ENCODE data around the gene PIGL.
"Not testable (repeated sequence)": the region's sequence is repeated elsewhere in the genome, so short reads cannot be mapped to it uniquely, and the experiment has no call there.

Gene PIGL

DNA sequence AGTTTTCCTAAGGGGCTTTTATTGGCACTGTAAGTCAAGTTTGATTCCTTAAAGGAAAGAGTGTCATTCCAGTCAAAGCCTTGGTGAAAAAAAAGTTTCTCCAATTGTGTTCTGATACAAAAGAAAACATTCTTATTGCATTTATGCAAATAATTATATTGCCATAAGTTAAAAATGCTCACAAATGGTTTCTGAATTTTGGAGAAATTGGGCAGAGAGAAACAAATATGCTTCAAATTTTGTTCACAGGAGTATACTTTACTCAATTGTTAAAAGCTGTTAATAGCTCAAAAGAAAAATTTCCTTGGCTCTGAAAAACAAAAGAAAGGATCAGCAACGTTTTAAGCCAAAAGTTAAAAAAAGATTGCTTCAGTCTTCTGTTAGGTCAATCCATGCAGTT, 60.2 kb downstream of the PIGL start:
- DNase-seq, result no peak

DNA sequence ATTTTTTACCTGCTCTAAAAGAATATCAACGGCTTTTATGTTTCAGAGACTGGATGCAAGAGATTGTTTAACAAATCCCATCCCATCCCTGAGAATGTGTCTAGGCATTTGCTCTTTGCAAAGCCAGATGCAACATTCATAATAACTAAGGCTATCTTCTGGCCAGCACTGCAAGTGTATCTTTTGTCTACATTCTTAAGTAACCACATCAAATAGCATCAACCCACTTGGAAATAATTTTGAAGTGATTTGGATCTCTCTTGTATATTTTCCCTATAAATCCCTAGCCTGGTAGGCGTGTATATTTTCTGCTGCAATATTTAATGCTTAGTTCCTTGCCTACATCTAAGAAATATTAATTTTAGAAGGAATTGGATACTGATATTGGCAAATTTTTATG, 64.3 kb downstream of the PIGL start:
- no peak for DNase-seq

DNA sequence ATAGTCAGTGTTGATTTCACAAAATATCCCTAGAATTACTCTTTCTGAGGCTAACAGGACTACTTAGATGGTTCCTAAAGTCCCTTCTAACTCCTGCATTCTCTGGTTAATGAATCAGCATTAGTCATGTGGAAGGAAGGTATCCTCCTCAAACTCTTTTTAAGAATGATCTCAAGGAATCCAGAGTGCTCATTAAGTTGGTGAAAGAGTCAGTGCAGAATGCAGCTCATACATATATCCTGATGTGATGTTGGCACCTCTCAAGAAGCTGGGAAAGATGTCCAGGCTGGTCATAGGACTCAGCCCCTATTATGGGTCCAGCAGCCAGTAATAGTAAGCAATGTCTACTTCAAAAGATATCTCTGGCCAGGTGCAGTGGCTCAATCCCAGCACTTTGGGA, 65.5 kb downstream of the PIGL start:
- no peak for DNase-seq

DNA sequence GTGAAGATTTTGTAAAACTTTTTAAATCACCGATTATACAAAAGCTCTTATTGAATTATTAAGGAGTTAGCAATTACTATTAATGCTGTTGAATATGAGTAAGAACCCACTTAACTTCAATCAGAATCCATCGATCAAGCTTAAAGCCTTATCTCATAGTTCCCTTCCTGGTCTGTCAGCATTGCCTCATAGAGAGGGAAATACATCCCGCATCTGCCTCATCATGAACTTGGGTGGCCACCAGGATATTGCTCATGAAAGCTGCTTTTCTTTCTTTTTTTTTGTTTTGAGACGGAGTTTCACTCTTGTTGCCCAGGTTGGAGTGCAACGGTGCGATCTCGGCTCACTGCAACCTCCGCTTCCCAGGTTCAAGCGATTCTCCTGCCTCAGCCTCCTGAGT, 66.7 kb downstream of the PIGL start:
- no peak for DNase-seq

DNA sequence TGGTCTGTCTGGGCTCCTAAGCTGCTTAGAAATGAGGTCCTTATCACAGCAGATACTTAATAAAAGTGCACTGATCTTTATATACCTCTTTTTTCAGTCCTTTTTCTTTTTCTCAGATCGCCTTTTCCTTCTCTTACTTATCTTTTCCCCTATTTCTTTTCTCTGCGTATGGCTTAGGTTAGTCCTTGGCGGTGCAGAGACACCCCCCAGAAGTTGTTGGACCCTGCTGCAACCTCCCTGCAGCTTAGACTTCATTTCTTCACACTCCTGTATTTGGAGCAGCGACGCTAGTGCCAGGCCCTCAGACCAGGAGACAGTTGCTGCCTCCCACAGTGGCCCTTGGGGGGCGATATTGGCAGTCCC, 68.6 kb downstream of the PIGL start:
- no peak for DNase-seq

DNA sequence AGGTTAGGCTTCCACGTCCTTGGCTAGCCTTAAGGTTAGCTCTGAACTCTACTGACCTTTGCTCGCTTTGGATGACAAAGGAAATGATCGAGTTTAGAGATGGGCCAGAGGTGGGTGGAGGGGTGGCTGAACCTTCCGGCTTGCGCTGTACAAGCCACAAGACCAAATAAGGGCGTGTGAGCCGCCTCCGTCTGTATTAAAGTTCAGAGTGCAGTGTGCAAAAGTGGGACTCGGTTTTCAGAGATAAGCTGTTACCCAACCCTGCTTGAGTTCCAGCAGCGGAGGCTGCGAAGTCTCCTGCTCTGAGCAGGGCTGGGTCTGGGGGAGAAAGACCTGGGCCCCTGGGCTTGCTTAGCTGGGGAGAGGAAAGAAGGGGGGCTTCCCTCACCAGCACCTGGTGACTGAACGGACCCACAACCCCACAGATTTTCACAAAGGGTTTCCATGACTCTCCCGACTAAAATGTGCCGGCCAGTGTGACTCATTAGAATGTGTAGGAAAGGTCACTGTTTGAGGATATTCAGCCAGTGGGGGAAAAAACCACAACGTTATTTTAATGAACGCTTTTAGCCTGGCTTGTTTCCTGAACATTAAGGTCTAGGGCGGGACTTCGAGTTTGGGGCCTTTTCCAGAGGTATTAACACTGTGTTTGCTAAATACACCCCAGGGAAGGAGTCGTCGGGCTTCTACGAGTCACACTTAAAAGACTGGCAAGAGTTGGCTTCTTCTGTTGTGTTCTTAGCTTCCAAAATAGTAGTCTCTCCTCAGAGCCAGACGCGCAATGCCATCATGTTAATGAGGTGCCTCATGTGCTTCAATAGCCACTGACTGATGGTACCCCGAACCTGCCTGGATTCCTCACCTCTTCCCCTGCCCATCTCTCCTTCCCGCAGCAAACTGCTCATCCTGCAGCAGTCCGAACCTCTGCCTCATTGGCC, 69.3 kb downstream of the PIGL start:
- DNase-seq, result no peak

DNA sequence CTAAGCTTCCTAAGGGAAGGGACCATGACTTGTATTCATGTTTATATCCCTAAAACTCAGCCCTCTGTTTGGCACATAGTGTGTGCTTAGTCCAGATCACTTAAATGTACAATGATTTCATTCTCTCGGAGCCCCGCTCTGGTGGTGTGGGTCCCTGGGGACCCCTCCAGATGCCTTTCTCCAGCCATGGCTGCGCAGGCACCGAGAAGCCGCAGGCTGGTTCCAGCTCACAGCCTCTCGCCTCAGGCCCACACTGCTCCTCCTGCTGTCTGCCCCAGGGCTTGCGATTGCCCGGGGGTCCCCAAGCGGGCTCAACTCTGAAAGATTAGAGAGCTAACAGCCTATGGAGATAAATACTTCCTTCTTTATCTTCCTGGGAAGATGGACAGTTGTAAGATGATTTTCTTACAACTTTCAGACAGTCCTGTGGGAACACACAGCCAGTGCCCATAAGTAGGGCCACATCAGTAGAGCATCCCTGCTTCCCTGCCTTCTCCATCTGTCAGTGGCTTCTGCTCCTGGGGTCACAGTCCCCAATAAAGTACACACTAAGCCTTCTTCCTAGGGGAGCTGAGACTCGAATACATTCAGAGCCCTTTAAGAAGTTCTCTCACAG, 70.0 kb downstream of the PIGL start:
- DNase-seq, result no peak

DNA sequence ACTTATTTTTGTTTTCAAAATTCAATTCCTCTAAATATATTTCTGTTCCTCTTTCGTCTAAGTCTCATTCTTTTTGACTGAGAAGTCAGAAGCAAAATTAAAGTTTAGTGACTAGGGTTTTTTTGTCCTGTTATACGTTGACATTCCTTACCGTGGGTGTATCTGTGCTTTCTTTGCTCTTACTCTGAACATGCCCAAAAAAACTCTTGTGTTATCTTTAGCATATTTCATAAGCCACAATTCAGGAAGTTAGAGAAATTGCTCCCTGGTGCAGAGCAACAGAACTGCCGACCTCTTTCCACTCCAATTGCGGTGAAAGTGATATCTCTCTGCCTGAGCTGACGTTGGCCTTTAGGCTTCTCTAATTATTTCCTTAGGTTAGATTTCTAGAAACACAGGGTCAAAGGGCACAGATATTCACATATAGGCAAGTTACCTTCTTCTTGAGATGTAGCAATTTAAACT, 70.6 kb downstream of the PIGL start:
- no peak for DNase-seq

DNA sequence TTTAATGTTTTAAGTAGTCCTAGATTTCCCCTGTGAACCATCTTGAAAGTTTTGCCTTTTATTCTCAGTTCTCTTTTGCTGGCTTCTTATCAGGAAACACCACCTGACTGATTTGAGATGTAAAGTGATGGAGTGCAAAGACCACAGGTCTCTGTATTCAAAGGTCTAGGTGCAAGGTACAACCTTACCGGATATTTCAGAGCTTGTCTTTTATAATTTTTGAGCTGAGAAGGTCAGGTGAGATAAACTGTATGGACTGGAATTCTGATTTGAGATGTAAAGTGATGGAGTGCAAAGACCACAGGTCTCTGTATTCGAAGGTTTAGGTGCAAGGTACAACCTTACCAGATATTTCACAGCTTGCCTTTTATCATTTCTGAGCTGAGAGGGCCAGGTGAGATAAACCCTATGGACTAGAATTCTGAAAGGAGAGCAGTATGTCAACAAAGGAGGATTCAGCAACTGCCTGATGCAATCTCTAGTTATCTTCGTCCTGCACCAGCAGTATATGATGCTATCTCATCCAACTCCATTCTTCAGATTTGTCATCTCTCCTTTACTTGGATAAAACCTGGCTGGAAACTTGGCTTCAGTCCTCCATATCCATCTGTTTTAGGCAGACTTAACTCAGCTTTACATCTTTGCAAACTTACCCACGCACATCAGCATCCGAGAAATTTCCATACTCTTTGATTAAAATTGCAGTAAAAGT, 72.0 kb downstream of the PIGL start:
- DNase-seq, result no peak

DNA sequence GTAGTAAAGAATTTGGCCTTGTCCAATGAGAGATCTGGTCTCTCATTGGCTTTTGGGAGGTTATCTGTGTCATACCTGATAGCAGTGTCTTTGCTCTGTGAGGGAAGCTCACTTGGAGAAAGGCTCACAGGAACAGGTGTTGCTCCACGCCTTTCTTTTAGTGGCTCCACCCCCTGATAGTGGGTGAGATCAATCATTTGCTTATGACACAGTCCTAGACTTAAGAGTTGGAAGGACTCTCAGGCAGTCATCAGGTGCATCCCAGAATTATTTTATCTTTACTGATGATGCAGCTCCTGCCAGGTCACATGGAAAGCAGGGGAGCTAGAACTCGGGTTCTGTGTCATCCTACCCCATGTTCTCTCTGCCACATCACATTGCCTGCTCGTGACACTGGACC, 76.9 kb downstream of the PIGL start:
- no peak for DNase-seq

DNA sequence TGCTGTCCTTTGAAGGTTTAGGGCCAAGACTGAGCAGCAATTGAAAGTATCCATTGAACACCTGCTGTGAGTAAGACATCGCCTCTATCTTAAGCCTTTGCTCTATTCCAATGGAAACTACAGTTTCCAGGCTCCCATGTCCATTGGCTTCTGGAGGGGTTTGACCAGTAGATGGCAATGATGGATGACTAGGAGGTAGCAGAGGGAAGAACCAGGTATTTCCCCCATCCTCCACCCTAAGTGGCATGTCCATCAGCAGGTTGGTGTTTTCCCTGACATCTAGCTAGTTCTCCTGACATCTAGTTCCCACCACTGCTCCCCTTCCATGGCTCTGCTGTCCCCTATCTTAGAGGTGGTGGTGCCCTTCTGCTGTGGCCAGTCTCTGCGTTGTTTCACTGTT, 77.5 kb downstream of the PIGL start:
- DNase-seq, result no peak

DNA sequence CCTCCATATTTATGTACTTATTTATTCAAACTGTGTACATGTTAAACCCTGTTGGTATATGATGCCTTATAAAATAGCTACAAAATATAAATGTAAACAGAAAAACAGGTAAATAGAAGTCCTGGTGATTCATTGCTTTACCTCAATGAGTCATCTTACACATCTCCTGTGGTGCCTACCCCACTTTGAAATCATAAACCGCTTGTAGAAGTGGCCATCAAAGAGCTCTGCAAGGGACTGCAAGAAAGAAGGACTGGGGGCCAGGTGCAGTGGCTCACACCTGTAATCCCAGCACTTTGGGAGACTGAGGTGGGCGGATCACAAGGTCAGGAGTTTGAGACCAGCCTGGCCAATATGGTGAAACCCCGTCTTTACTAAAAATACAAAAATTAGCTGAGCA, 79.1 kb downstream of the PIGL start:
- DNase-seq, result not testable (repeated sequence)

DNA sequence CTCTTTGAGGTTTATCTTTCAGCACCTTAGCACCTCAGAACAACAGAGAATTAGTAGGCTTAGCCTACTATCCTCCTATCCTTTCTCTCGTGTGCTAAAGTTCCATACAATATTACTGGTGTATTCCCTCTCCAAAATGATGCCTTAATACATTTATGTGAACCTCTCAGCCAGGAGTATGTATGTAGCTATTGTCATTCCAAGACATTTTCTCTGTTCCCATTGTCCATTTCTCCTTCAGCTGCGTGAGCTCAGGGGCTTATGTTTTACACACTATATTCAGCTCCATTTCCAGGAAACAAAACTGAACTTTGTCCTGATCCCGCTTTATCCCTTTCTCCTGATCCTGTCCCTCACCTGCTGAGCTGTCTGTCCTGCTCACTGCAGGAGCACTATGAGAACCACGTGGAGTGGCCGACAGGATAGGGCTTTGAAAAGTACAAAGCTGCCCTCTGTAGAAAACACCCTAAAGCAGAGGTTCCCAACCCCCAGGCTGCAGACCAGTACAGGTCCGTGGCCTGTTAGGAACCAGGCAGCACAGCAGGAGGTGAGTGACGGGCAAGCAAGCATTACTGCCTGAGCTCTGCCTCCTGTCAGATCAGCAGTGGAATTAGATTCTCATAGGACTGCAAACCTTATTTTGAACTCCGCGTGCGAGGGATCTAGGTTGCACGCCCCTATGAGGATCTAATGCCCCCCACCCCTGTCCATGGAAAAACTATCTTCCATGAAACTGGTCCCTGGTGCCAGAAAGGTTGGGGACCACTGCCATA, 80.5 kb downstream of the PIGL start:
- no peak for DNase-seq

DNA sequence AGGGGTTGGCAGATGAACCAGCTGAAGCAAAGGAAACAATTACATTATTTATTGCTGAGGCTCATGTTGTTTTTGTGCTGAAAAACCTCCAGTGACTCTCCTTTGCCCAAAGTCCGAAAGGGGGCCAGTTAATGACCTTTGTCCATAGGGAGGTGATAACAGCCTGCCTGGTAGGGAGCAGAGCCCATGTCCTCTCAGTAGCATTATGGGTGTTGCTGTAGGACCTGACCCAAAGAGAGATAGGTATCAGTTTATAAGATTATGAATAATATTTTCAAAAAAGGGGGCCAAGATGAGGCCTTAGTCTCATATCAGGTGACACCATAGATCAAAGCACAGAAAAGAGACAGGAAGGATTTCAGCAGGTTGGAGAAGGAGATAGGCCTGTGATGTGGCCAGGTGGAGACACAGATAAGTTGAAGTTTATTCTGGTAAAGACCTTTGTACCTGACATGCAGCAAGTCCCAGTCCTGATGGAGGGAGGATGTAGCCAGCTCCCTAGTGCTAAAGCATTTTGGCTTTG, 81.2 kb downstream of the PIGL start:
- DNase-seq, result no peak

DNA sequence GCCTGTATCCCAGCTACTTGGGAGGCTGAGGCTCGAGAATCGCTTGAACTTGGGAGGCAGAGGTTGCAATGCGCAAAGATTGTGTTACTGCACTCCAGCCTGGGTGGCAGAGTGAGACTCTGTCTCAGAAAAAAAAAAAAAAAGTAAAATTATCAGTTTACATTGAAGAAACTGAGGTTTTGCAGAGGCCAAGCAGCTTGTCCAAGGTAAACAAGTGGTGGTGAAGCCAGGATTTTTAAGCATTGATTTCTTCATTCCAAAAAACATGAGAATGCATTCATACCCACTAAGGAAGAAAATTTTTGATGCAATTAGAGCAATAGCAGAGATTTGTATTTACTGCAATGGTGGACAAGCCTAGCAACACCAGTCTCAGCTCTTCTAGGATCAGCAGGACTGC, 83.5 kb downstream of the PIGL start:
- DNase-seq, result no peak

DNA sequence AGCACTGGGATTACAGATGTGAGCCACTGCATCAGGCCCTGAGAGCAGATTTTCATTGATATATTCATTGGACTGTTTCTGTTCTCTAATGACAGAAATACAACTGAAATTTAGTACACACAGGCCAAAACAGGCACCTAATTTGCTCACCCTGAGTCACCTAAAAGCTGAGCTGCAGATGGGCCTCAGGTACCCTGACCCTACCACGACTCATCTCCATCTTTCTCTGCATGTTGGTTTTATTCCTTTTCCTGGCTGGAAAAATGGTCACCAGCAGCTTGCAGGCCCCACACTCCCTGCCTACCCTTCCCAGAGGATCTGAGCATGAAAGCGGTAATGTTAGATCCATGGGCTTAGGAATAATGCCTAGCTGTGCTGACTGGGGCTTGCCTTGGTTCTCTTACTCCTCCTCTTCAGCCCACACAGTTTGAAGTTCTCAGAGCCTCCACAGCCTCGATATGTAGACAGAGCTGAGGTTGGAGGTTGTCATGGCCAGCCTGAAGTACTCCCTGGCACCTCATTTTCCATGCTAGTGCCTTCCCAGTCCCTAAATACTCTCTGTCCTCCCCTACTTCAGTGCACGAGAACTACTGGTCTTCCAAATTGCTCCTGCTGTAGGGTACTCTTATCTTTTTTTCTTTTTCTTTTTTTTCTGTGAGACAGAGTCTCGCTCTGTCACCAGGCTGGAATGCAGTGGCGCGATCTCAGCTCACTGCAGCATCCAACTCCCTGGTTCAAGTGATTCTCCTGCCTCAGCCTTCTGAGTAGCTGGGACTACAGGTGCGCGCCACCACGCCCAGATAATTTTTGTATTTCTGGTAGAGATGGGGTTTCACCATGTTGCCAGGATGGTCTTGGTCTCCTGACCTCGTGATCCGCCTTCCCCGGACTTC, 85.2 kb downstream of the PIGL start:
- no peak for DNase-seq

DNA sequence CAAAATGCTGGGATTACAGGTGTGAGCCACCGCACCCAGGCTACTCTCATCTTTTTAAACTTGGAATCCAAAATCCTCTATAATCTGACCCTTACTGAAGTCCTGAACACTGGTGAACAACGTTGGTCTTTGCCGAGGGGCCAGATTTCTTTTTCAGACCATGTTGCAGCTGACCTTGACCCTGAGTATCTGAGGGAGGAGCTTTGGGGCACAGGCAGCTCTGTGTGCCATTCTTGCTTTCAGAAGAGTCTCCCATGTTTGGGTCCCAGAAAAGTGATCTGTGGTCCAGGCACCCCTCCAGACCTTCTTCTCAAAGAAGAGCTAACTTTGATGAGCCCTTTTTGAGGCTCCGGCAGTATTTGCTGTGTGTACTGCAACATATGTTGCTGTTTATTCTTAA, 85.8 kb downstream of the PIGL start:
- DNase-seq, result no peak

DNA sequence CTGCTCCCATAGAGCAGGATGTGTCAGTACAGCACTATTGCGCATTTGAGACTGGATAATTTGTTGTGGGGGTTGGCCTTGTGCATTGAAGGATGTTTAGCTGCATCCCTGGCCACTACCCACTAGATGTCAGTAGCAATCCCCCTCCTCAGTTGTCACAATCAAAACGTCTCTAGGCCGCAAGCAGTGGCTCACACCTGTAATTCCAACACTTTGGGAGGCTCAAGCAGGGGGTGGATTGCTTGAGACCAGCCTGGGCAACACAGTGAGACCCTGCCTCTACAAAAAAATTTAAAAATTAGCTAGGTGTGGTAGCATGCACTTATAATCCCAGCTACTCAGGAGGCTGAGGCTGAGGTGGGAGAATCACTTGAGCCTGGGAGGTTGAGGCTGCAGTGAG, 87.8 kb downstream of the PIGL start:
- DNase-seq, result no peak

DNA sequence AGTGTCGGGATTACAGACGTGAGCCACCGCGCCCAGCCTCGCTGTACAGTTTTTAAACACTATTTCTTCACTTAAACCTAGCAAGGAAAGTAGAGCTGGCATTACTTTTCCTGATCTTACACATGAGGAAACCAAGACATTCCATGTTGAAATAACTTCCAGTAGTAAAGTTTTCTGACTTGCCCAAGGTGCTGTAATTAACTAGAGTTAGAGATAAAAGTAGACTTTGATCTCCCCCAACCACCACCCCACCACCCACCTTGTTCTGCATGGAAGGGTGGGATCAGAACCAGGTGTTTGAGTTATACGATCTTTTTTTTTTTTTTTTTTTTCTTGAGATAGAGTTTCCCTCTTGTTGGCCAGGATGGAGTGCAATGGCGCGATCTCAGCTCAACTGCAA, 89.2 kb downstream of the PIGL start:
- DNase-seq, result no peak

DNA sequence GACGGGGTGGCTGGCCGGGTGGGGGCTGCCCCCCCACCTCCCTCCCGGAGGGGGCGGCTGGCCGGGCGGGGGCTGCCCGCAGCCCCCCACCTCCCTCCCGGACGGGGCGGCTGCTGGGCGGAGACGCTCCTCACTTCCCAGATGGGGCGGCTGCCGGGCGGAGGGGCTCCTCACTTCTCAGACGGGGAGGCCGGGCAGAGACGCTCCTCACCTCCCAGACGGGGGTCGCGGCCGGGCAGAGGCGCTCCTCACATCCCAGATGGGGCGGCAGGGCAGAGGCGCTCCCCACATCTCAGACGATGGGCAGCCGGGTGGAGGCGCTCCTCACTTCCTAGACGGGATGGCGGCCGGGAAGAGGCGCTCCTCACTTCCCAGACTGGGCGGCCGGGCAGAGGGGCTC, 95.1 kb downstream of the PIGL start:
- not testable (repeated sequence) for DNase-seq

DNA sequence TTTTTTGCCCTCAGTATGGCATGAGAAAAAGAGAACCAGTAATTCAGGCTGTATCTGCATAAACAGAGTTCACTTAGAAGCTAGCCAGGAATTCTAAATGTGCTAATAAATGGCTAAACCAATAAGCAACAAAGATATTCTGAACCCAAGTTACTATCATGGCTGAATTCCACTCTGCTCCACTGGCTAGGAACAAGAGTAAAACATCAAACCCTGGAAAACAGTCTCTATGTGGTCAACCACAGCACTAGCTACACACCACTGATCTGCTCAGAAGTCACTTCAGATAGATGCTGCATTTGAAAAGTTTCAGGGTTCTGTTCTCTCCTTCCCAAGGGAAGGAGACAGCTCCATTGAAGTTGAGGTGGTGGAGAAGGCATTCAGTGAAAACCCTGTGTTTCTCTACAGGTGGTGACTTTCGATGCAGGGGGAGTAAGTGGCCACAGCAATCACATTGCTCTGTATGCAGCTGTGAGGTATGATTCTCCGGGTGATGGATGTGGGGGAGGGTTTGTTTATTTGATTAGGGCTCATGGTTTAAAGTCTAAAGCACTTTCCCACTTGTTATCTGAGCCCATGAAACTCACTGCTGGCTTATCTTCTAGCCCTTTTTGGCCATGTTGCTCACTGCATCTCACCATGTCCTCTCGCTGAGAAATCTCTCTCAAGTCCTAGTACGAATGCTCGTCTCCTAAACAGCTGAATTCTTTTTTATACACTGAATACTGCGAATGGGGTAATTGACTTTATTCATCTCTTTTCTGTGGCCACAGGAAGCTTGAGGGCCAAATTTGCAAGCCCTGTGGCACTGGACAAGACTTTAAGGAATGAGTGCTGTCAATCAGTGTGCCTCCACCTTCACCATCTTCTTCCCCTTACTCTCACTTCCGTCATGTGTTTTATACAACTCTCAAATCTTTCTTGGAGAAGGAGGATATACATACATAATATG, 96.4 kb downstream of the PIGL start:
- no peak for DNase-seq

Data from NCI-H1436 treated with DMSO at 0.1 percent for 48 hours (cell line).